ENCODE data around the gene CELF1.

The CELF1 gene

DNA sequence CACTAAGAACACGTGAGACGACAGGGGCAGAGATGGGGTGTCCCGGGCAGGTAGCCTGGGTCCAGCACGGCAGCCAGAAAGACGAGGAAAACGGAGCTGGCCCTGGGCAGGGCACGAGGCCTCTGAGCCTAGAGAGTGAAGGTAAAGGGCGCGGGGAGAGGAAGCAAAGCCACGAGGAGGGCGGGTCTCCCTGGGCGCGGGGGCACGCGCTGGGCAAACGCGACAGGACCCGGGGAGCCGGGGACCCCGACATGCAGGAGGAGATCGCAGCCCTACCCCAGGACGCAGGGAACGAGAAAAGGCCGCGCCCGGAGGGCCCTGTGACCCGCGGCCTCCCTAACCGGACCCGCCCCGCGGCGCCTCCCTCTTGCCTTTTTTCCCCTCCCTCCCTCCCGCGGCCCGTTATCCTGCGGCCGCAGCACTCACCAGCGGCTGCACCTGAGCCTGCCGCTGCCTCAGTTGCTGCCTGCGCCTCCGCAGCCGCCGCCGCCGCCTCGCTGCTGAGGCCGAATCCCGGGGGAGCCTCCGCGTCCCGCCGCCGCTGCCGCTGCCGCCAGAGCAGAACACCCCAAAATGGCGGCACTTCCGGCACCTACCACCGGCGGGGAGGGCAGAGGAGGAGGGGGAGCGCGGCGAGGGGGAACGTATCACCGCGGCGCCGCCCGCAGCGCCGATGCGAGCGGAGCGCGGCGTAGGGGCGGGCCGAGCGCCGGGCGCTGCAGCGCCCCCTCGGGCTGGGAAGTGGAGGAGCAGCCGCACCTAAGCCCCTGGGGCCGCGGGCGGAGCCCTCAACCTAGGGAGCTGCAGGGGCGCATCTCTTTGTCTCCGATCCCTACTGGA is at the start of gene CELF1:
Gene CELF1 (minus strand): TSS at position 567 of the 840 bp plus-strand sequence. CDS start 53,609 bp downstream, outside the sequence.
- DNase-seq = peak; percentile 95

DNA sequence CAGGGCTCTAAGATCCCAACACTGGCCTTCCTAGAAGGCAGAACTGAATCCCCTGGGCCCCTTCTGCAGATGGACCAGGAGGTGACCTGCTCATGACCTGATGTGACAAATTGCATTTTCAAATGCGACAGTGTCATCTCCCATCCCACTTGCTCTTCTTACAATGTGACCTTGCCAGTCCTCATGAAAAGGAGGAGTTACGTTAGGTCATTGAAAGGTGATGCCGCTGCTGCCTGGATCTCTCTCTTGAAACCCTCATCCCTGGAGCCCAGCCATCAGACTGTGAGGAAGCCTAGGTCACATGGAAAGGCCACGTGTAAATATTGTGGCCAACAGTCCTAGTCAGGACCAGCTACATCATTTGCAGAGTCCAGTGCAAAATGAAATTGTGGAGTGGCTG is 47.0 kb upstream of the CELF1 start:
- DNase-seq = no peak

DNA sequence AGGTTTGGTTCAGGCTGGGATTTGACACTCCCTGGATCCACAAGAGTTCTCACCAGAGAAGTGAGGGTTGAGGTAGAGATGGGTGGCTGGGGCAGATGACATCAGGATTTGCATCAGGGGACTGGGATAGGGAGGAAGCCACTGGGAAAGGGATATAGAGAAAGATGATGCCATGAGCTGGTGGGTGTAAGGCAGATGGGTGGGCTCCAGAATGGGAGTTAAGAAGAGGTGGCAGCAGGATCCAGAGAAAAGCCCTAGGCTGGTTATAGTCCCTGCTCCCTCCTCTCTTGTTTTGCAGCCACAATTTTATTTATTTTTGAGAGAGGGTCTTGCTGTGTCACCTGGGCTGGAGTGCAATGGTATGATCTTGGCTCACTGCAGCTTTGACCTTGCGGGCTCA is 43.0 kb upstream of the CELF1 start:
- no peak for DNase-seq

DNA sequence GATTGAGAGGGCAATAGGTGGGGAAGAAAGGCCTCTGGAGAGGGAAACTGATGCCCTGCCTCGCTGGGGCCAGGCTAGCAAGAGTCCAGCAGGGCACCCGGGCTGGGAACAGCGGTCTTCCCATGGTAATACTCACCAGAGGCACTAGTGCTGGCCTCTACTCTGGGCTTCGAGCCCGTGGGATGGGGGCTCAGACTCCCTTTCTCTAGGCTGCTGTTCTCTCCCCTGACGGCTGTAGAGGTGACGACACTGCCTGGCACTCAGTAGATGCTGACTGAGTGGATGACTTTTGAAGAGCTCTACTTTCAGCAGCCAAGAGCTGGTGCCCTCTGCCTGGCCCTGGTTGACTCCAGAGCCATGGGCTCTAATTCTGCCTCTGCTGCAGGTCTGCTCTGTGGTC is 42.1 kb upstream of the CELF1 start:
- no peak for DNase-seq

DNA sequence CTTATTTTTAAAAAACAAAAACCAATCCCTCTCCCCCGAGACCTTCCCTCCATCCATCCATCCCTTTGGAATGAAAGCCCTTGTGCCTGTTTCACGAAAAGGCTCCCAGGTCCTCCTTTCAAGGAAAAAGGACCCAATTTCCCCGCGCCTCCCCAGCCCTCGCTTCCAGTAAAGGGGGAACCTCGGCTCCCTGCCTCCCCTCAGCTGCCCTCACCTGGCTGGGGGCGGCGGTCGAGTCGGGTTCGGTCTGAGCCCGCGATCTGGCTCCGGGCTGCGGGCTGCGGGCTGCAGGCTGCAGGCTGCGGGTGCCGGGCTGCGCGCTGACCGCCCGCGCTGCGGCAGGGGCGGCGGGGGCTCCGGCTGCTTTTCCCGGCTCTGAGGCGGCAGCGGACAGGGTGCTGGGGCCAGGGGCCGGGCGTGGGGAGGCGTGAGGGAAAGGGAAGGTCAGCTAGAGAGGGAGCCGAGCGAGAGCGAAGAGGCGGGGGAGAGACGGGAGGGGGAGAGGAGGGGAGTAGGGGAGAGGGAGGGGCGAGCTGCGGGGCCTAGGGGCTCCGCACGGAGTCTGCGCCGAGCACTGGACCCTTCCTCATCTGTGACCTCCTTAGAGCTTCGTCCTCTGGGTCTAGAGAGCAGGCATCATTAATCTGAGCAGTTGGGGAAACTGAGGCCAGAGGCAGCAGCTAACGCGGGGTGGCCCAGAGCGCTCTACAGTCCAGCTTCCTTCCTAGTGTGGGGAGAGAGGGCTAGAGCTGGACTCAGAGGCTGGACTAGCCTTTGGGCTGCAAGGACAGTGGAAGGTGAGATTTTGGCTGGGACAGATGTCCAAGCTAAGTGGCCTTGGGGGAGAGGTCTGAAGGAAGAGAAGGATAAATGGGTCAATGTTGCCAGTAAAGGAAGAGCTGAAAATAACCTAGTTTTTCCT is 41.3 kb upstream of the CELF1 start, which contains the start of gene C1QTNF4:
Gene C1QTNF4 (minus strand): TSS at position 478 of the 922 bp plus-strand sequence. CDS start 3,601 bp downstream, outside the sequence.
- no peak for DNase-seq

DNA sequence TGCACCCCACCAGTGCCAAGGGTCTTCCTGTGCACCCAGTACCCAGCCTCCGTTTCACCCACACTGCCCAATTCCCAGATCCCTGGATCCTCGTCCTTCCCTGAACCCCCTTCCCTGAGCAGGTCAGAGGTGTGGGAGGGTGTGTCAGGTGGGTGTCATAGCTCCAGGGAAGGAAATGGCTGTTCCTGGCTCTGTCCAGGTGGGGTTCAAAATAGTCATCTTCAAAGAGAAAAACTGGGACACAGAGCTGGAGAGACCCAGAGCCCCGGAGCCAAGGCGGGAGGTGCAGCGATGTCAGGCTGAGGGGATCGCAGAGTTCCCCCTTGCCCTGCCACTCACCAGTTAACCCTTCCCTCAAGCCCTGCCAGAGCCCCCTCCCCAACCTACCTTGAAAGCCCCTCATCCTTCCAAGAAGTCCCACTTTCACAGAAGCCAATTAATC is 40.6 kb upstream of the CELF1 start:
- no peak for DNase-seq

DNA sequence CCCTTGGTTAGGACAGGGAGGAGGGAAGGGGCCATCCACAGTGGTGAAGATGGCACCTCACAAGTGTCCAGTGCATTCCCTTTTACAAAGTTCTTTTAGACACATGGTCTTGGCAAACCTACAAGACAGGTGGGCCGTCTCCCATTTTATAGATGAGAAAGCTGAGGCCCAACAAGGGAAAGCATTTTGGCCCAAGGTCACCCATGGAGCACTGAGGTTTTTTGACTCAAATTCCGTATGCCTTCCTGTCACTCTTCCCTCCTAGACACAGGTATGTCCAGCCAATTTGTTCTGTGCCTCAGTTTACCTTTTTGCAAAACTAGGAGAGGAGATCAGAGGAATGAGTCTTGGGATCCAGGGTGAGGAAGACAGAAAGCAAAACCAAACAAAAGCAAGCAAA is 40.0 kb upstream of the CELF1 start:
- DNase-seq = no peak

DNA sequence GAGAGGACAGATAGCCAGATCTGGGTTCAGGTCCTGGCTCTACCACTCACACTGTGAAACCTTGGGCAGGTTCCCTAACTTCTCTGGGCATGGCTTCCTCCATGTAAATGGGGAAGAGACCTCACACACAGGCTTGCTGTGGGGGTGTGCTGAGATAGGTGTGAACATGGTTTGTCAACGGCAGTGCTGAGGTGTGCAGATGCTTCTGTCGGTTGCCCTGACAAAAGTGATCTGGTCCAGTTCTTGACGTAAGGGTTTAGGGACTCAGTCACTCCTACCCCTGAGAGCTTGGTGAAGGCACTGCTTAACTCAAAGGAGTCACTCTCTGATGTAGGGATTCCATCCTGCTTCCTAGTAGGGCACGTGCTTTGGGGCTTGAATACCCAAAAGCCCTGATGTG is 39.3 kb upstream of the CELF1 start:
- DNase-seq = no peak

DNA sequence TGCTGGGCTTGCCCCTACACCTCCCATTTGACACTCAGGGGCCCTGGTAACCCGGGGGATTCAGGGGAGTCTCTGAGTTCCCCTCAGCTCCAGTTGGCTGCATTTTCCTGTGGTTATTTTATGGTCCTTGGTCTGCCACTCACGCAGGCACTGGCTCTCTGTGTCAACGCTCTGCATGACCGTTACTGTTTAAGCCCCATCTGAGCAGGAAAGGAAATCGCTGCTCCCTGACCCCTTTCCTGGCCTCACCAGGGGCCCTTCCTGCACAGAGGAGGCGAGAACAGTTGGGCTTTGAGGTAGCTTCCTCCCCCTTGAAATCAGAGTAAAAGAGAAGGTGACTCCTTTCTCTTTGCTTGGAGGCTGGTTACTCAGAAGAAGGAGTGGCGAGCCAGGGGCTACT is 38.8 kb upstream of the CELF1 start:
- DNase-seq = no peak

DNA sequence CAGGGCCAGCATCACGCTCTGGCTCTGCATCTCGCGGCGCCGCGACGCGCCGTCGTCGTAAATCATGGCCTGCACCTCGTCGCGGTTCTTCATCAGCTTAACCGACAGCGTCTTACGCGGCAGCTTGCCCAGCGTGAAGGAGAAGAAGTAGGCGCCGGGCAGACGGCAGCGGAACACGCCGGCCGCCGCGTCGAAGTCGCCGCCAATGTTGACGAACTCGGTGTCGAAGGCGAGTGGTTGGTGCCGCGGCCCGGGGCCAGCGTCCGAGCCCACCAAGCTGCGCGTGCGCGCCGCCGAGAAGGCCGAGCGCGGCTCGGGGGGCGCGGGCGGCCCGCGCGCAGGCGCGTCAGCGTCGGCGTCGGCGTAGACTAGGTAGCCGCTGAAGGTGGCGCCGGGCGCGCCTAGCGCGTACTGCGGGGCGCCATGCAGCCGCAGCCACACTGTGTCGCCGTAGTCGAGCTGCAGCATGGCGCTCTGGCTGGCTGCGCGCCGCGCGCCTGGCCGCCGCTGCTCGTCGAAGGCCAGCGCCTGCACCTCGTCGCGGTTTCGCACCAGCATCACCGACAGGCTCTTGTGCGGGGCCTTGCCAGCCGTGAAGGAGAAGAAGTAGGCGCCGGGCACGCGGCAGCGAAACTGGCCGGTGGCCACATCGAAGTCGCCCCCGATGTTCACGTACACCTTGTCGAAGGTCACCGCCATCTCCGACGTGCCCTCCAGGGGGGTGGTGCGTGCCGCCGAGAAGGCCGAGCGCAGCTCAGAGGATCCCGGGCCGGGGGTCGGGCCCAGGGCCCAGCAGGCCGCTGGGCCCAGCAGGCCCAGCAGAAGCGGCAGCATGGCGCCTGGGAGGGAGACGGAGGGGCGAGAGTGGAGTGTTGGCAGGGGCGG is 37.3 kb upstream of the CELF1 start:
- DNase-seq = no peak

DNA sequence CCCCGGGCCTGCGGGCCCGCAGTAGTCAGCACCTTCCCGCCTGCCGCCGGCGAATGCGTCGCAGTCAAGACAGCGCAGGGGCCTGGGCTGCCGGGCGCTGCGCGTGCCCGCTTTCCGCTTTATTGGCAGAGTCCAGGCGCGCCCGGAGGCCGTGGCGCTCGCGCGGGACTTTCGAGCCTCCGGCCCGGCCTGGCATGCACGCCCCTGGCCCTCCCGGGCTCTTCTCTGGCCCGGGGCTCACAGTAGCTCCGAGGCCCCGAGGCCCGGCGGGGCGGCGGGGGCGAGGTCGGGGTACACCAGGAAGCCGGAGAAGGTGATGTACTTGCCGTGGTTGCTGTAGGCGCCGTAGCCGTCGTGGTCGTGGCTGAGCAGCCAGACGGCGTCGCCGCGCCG is 36.6 kb upstream of the CELF1 start:
- no peak for DNase-seq

DNA sequence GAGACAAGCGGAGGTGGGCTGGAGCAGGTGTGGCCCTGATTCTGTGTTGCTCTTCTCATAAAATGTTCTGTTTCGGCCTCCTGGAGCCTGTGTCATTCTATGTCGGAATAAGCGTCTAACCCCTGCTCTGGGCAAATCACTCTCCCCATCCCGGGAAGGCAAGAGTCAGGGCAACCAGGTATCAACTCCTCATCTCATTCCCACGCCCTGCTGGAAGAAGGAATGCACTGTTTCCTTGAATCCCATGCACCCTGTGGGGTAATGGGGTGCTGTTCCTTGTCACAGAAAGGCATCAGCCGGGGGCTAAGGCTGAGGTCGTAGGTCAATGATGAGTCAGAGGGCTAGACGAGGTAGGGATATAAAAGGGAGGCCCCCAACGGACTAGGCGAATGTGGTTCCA is 36.2 kb upstream of the CELF1 start:
- no peak for DNase-seq

DNA sequence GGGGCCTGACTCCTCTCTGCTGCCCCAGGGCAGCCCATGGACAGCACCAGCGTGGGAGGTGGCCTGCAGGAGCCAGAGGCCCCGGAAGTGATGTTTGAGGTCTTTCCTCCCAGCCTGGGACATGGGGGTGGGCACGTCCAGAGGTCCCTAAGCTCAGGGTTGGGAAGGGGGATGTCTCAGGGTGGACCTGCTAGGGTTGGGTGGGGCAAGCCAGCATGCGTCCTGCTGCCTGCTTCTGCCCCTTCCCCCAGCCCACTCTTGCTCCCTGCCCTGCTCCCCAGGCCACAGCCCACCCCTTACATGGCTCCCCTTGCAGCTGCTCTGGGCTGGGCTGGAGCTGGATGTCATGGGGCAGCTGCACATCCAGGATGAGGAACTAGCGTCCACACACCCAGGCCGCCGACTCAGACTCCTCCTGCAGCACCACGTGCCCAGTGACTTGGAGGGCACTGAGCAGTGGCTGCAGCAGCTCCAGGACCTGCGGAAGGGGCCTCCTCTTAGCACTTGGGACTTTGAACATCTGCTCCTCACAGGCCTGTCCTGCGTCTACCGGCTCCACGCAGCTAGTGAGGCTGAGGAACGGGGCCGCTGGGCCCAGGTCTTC is 34.9 kb upstream of the CELF1 start:
- no peak for DNase-seq

DNA sequence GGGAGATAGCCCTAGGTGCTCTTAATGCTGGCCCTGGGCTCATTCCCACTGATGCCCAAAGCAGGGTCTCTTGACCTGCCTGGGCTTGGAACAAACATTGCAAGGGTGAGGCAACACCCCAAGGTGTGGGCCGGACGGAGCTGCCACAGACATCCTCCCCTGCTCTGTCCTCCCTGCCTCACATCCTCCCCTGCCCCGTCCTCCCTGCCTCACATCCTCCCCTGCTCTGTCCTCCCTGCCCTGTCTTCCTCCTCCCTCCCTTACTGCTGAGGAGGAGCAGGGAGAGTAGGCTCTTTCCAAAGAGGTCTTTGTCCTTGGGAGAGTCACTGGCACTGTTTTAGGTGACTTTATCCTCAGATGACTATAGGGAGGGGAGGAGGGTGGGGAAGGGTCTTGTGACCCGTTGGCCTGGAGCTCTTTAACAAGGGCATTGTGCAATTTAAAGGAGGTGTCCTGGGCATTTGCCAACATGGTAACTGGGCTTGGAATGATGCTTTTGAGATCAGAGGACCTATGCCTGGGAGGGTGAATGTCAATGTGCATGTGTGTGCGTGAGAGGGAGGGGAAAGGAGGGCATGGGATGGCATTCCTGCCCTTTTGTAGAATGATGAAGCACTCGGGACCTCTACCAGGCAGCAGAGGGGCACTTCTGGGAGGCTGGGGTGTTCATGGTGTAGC is 34.2 kb upstream of the CELF1 start:
- no peak for DNase-seq

DNA sequence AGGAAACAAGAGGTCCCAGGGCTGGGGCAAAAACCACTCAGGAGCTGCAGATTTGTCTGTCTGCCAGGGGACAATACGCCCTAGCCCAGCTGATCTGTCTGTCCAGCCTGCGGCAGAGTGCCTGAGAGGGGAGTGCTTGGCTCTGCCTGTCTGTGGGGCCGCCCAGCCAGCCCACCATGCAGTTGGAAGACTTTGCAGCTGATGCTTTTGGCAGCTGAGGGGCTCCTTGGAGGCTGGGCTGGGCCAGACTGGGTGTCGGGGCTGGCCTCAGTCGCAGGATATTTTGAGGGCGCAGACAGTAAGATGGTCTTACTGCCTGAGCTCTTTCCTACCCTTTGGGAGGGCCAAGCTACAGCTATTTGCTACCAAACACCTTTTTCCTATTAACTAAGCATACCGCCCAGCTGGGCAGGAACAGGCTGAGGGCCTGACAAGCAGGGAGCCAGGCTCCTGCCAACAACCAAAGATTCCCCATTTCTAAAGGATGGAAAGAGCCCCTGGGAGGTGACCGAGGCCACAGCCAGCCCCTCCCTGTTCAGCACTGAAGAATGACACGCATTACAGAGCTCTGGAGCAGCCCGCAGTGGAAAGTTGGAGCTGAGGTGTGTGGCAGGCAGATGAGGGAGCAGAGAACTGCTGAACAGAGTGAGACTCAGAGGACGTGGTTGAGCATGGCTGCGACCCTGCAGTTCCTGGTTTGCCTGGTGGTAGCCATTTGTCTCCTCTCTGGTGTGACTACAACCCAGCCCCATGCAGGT is 33.3 kb upstream of the CELF1 start, which contains the start of gene FAM180B:
Gene FAM180B (plus strand): TSS at position 581 of the 758 bp plus-strand sequence. CDS start 91 bp downstream, at position 672.
- DNase-seq = no peak

DNA sequence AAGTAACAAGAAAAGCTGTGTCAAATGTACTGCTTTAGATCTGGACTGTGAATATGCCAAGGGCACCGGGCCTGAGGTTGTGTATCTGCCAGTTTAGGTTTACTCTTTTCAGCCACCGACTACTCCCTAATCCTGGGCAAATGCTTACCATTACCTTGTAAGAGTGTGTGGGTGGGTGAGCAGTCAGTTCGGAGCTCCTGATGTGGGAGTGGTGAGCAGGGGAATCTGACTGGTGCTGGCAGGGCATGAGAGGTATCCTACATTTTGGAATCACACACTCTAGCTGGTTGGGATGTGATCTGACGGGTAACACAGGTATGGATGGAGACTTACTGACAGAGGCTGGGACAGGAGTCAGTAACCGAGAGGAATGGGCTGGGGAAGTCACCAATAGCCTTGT is 30.9 kb upstream of the CELF1 start:
- no peak for DNase-seq

DNA sequence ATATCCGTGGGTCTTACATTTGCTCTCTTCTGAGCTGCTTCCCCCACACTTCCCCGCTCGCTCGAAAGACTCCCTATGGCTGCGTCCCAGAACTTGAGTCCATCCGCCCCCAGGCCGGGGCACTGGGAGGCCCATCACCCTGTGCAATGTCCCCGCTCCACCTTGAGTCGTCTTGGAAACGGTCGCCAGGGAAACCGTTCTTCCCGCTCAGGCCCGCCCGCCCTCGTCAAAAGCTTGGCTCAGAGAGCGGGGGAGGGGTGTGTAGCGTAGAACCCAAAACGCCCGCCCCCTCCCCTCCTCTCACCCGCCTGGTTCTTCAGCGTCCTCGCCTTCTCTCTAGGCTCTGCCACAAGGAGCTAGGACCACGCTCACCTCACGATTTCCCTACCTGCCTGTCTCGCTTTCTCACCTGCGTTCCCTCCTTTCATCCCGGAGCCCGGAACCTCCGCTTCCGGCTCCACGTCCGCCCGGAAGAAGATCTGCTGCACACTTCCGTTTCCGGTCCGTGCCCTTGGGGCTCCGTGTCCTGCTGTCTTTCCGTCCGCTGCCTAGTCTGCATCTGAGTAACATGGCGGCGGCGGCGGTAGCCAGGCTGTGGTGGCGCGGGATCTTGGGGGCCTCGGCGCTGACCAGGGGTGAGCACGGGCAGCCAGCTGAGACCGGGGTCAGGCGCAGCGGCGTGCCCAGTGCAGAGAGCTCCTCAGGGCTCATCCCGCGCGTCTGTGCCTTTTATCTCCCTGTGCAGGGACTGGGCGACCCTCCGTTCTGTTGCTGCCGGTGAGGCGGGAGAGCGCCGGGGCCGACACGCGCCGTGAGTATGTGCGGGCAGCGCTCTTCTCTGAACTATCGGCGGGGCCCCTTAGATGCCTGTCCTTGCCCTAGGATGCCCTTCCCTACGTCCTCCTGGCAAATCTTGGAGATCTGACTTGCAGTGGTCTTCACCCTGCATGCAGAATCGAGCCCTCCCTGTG is 25.9 kb upstream of the CELF1 start, which contains the start of the genes KBTBD4 and NDUFS3:
Gene KBTBD4 (minus strand): TSS at position 447 of the 971 bp plus-strand sequence. CDS start 19 bp downstream, at position 428.
Gene NDUFS3 (plus strand): TSS at position 551 of the 971 bp plus-strand sequence. CDS start 18 bp downstream, at position 569.
- peak; percentile 93 for DNase-seq

DNA sequence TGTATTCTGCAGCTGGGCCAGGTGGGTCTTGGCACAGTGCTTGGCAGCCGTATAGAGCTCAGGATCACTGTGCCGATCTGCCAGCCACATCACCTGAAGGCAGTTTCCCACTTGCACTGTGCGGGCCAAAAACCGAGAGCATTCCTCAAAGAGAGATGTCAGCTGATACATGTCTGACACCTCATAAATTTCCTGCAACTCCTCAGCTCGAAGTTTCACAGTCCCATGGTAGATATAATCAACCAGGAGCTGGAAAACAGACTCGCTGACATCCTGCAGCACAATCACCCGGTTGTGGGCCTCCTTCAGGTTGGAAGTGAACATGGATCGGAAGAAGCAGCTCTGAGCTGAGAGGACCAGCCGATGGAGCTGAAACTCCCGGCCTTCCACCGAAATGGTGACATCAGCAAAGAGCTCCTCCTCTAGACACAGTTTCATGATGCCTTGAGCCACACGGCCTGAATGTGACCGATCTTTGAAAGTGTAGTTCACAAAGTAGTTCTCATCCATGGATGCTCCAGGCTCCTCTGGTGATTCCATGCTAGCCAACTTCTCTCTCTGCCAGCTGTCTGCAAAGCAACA is 24.6 kb upstream of the CELF1 start:
- DNase-seq = no peak

DNA sequence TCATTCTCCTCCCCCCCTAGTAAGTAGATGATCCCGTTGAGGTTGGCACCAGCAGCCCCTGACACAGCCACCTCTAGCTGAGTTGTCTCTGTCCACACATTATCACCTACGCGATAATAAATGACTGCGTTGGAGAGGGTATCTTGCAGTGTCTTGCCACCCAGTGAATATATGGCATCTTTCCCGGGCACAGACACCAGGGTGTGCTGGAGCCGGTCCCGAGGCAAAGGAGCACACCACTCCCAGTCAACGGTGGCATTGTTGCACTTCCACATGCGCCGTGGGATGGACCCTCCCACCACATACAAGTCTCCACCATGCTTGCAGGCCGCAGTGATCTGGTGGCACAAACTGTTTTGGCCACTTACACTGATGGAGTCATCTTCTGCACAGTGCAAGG is 20.4 kb upstream of the CELF1 start:
- no peak for DNase-seq
